Fibroblast of mammary gland (primary cell): ENCODE measurements around the gene UIMC1.

Source experiments
- DNase-seq: peaks from one replicate; pipeline ENCODE4 v3.0.0-alpha.2; 2010; ENCODE audit warnings: low read depth
- H3K4me3 ChIP-seq: 2 replicates; pipeline ENCODE4 v1.5.1; 2011; ENCODE audit warnings: low read depth, mild to moderate bottlenecking, low read length, moderate library complexity; ENCODE audit not compliant: control insufficient read depth
- CTCF ChIP-seq: conservative IDR thresholded peaks from 2 replicates; pipeline ENCODE4 v1.5.1; 2011; ENCODE audit warnings: low read depth, low read length, inconsistent platforms; ENCODE audit not compliant: control insufficient read depth, insufficient read depth

UIMC1 gene

GRCh38 chr5:176859916-176860315, 146.7 kb downstream of the UIMC1 start:
- no peak for TF ChIP-seq CTCF
- no peak overlapping the region for H3K4me3 ChIP-seq
- DNase-seq, result no peak

- no peak overlapping the region for H3K4me3 ChIP-seq
These were observed 148.7 kb downstream of the UIMC1 start for GRCh38 chr5:176857894-176858273.

GRCh38 chr5:176857216-176857893, 149.2 kb downstream of the UIMC1 start:
- TF ChIP-seq CTCF, result no peak
- no peak overlapping the region for H3K4me3 ChIP-seq
- DNase-seq, result no peak

More at GRCh38 chr5:176857894-176858273, 148.7 kb downstream of the UIMC1 start:
- no peak for DNase-seq
- no peak for TF ChIP-seq CTCF

- DNase-seq, result no peak
- no peak overlapping the region for H3K4me3 ChIP-seq
- TF ChIP-seq CTCF, result no peak
These were observed 149.8 kb downstream of the UIMC1 start for GRCh38 chr5:176856746-176857145.

GRCh38 chr5:176855598-176855997, 151.0 kb downstream of the UIMC1 start:
- no peak for DNase-seq
- TF ChIP-seq CTCF, result no peak
- H3K4me3 ChIP-seq, result no peak overlapping the region
